HG03103 (cell line): Measurements from ENCODE around the gene ZIC1.

Source experiments
- ATAC-seq: cut with Tn5 transposase; IDR thresholded peaks from one replicate; pipeline ENCODE4 v1.9.1; 2021; ENCODE audit warnings: low read depth; ENCODE audit not compliant: unreplicated experiment

ZIC1 gene

DNA sequence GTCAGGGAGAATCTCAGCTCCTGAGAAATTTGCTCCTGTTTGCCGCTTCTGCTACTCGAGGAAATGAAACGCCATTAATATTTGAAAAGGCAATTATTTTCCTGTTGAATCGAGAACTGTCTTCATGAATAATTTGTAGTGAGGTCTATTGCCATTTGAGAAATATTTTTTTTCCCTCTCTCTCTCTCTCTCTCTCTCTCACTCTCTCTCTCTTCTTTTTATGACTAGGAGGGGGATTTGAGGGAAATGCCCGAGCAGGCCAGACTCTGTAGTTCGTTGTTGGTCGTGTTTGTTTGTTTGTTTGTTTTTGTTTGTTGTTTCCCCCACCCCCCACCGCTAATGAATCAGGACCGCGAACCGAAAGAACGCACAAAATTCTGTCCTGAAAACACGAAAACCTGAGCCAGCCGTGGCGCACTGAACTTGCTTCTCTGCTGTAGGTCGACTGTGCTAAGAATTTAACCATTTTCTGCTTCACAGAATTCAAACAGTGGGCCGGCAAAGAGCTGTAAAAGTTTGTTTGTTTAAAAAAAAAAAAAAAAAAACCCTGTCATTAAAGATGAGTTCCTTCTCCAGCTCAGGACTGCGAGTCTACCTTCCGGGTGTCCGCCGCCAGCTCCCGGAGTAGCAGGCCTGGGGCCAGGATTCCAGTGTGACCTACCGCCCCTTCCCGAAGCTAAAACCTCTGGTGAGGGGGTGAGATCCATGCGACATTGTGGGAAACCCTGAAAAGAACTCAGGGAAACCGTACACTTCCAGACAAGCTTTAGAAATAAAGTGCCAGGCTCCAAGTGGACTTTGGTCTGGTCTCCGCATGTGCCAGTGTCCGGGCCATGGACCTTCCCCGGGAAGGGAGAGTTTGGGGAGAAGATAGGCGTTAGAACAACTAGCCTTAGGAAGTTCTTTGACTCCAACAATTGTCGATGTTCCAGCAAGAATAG is 15.0 kb upstream of the ZIC1 start:
- no peak for ATAC-seq

DNA sequence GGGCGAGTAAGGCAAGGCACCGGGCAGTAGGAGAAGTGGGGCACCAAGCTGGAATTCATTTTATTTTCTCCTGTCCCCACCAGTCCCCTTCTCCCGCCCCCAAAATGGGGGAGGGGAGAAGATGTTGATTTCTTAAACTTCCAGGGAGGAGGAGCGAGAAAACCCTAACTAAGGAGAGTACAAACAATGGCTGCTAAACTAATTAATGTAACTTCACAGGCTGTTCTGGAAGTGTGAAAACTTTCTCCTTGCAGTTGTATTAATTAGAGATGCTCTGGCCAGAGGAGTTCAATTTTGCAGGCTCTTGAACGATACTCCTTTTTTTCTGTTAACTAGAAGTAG is 14.3 kb upstream of the ZIC1 start:
- ATAC-seq, result no peak

DNA sequence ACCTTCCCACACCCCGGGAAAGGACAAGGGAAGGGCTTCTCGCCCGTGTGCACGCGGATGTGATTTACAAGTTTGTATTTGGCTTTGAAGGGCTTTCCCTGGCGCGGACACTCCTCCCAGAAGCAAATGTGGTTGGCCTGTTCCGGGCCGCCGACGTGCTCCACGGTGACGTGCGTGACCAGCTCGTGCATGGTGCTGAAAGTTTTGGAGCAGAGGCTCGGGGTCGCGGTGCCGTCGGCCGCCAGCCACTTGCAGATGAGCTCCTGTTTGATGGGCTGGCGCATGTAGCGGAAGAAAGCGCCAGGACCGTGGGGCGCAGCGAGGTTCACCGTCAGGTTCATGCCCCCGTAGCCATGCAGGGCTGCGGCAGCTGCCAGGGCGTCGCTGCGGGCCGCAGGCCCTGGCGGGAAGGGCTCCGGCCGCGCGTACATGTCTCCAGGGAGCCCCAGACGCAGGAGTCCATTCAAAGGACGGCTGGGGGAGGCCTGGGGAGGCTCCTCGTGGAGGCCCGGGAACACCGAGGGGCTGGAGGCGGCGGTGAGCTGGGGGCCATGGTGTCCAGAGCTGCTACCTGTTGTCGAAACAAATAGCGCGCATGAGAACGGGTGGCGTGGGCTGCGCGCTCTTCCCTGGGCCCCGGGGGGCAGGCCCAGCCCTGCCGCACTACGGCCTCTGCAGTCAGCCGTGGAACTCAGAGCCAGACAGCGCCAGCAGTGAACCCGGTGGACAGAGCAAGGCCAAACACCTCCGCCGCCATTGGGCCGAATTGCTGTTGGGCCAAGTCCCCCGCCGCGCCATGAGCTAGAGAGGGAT is 13.1 kb upstream of the ZIC1 start:
- ATAC-seq, result no peak

DNA sequence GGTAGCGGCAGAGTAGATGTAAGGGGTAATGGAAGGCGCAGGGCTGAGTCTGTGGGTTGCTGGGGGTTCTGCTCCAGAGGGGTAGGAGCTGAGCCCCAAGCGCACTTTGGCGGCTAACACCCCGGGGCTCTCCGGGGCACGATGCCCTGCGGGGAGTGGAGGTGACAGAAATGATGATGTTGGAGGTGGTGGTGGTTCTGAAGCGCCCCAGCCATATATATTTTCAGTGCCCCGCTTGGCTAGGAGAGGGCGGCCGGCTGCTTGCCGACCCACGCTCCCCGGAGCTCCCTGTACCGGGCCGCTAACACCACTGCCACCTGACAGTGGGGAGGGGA is 12.5 kb upstream of the ZIC1 start:
- no peak for ATAC-seq

DNA sequence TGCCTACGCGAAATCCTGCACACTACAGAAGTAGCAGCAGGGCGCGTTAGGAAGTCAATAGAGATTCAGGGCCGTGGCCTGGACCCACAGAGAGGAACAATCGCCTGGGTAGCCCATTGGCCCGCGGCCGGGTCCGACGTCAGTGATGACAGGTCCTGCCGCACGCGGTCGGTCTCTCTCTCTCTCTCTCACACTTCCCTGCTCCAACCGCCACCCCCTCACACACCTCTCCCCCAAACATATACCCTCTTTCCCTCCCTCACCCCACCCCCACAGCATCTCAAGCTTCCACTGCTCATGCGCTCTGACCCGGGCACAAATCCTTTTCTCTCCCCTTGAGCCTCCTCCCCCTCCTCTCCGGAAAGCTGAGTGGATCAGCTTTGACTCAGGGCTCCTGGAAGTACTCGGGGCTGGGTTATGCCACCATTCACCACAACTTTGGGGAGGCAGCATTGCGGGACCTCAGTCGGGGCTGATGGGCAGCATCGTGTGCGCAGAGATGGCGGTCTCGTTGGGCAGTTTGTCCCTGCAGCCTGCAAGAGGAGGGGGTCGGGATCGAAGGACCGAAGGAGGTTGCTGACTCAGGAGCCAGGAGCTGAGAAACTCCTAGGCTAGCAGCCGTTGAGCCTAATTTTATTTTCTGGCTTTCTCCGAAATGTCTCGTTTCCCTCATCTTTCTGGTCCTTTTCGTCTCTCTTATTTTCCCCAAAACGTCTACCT is 11.8 kb upstream of the ZIC1 start:
- no peak for ATAC-seq

DNA sequence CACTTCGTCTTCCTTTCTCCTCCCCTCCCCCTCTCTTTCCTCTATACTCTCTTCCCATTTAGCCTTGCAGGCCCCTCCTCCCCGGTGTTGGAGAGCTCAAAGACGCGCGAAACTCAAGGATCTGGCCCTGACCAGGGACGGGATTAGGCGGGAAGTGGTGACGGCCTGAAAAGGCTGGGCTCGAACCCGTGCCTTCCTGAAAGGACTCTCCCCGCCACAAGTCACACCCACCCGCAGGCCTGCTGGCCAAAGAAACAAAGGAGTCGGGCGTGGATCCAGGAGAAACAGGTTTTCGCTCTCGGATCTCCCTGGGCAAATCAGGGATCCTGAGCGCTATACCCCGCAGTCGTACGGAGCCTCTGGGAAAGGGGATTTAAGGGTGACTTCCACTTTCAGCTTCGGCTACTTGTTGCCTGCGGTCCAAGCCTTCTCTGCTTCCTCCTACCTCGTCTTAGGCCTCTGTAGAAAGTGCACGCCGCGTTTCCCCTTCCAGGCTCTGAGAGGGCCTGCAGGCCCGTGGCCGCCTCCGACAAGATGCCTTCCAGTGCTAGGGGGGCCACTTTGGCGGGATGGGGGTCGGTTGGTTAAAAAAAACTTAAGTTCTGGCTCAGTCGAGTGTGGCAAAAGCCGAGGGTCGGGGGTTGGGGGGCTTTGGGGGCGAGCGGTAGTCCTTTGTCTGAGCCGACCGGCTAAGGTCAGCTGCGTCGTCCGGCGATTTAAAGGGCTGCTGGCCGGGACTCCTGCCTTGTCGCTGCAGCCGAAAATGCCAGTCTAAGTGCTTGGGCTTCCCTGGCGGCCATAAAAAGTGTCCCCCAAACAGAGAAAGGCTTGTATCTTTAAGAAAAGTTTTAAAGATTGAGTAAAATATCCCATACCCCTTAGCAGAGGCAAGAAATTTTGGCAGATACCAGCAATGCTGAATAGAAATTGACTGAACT is 11.0 kb upstream of the ZIC1 start:
- no peak for ATAC-seq

DNA sequence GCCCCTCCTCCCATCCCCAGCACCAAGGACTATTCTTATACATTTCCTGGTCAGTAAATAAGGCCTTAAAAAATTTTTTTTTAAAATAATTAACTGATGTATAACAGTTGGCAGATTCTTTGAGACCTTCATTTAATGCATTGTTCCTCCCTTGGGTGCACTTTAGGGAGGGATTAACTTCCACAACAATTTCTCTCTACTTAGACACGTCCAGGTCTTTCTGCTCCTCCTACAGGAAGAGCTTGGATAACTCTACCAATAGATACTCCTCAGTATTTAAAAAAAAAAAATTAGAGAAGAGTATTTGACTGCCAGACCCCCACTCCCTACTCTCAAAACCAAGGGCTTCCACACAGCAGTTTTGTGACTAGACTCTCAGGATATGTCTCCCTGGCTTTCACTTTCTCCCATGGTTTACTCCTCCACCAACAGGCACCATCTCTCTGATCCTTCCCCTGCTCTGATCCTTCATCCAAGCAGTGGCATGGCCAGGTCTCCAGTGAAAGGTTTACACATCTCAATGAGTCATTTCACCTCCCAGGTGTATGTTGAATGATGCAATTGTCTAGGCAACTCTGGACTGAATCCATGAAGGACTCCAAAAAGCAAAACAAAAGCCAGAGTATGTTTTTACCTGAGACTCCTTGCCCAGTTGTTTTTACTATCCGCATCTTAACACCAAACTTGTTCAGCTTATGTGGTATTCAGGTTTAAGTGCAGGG is 10.2 kb upstream of the ZIC1 start:
- ATAC-seq, result no peak

DNA sequence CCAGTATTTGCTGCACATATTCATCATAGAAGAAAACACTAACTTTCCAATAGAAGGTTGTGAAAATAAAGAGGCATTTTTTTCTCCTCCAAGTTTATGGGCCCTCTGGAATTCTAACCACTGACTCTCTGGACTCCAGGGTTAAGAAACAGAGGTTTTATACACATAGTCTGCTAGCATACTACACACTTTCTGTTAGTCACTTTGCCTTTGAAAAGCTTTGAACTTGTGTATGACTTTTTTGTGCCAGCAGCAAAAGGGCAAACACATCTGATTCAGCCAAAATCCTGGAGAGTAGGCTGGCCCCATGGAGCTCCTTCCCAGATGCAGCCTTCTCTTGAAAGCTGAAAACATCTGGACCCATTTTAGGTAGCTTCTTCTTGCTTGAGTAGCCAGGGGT is 9.1 kb upstream of the ZIC1 start:
- ATAC-seq, result no peak

DNA sequence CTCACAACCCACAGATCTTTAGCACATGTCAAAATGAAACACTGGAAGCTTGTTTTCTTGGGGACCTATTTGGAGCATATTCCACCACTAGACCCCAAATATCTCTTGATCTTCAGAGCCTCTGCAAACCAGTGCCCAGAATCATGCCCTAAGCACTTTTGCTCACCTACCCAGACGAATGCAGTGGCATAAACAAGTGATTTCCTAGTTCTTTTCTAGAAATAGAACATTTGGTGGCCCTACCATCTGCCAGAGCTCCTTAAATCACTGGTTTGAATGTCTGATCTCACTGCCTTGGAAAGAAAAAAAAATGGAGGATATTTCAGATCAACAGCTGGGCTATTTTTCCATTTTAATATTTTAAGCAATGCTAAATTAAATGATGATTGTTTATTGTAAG is 8.2 kb upstream of the ZIC1 start:
- no peak for ATAC-seq

DNA sequence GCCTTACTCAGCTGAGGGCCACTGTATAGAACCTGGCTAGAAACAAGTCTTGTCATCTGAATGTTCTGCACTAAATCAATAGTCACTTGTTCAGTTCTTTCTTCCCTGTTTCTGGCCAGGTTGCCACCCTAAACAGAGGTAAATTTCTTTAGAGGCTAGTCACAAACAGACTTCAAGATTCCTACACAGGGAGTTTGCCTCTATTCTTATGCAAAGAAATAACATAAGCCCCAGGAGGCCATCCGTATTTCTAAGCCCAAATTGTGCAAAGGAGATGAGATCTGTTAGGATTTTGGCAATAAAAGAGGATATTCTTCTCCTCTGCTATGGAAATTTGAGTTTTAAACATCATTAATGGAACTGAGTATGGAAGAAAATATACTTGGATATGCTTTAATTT is 7.7 kb upstream of the ZIC1 start:
- no peak for ATAC-seq

DNA sequence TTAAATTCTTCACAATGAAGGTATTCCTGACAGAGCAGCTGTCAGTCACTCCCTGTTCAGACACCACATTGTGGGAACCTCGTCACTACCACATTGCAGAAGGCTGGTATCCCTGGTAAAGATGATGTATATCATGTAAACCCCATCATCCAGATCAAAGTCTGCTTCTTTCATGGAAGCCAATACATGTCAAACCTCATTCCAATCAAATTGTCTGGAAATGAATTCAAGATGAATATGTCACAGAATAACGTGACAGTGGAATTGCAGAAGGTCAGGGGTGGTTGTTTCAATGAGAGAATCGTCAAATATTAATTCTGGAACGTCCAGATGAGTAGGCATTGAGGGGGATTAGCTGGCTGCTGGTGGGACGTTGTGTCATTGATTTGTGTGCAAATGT is 7.0 kb upstream of the ZIC1 start:
- ATAC-seq, result no peak

DNA sequence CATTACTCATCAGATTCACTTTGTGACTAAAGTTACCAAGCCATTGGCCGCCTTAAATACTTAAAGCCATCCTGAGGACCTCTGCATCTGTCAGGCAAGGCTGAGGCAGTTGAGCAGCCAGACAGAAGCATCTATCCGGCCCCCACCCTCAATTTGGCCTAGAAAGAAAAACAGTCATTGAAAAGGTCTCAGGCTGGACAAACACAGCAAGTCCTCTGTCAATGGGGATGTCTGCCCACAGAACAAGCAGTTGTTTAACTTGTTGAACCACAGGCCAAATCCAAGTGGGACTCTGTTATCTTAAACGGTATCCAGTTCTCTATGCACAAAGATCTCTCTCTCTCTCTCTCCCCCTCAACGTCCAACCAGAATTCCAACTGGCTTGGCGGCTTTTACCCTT is 5.7 kb upstream of the ZIC1 start:
- ATAC-seq, result no peak

DNA sequence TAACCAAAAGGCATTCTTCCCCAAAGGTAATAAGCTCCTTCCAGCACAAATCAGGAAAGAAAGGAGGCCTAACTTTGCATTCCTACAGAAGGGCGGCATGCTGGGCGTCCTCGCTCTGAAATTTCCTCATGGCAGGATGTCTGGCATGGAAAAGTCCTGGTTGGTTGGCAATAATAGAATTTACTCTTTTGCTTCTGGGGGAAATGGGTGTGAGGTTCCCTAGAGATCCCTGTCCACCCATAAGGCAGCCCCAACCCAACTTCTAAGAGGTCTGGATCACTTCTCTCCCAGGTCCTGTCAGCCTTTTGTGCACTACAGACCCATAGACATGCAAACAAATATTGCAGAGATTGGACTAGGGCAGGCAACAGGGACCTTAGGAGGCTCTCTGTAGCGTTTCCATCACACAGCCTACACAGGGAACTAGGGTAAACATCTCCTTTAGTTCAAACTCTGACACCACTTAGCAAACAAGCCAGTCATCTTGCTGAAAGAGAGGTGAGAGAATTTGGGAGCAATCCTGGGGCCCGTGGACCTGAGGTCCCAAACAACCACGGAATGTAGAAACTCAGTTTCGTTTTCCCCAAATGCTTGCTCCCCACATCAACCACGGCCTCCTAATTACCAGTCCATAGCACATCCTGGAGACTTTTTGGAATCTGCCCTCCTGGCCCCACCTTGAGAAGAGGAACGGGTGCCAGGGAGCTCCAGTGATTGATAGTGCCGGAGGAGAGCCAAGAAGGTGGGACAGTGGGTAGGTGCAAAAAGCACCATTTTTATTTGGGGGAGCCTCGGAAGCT is 5.0 kb upstream of the ZIC1 start:
- ATAC-seq, result no peak

DNA sequence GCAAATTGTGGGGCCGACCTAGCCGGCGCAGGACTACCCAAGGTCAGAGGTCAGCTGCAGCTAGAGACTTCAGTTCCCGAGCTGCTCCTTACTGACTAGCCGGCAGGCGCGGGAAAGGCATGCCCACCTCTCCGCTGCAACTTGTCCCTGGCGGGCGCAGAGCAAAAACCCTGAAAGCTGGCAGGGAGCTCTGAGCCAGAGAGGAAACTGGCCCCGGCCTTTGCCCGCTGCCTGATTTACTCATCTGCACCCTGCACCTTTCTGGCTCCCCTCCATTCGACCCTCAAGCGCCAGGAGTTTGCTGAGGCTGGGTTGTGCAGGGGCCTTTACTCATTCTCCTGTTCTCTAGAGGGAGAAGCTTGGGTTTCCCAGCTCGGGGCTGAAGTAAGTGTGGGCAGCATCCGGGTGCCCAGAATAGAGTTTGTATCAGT is 4.3 kb upstream of the ZIC1 start:
- ATAC-seq, result no peak

DNA sequence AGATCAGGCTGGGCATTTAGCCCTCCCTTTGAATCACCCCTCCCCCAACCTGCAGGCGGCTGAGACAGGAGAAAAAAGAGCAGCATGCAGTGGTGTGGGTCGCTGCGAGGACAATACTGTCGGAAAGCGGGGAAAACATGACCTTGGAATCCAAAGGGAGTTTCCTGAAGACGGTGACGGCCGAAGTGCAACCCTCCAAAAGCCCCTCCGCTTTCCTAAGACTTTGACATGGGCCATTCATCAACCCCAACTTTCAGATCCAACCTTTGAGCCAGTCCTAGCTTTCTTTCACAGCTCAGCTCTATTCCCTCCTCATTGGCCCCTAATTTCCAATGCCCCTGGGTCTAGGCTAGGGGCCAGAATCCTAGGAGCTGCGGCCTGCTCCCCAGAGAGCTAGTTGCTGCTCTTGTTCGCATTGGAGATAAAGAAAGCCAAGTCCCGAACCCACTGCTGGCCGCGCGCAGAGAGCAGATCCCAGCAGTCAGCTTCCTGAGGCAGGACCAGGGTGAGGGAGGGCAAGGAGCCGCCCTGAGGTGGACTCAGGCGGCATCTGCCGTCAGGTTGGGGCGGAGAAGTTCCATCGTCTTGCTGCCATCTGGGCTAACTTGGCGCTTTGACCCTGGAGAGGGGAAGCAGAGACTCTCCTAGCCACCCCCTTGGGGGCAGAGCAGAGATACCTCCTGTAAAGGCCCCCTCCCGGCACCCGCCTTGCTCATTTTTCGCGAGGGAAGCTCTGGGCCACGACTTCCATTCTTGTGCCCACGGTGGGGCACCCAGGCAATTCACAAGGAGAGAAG is 3.7 kb upstream of the ZIC1 start:
- no peak for ATAC-seq

DNA sequence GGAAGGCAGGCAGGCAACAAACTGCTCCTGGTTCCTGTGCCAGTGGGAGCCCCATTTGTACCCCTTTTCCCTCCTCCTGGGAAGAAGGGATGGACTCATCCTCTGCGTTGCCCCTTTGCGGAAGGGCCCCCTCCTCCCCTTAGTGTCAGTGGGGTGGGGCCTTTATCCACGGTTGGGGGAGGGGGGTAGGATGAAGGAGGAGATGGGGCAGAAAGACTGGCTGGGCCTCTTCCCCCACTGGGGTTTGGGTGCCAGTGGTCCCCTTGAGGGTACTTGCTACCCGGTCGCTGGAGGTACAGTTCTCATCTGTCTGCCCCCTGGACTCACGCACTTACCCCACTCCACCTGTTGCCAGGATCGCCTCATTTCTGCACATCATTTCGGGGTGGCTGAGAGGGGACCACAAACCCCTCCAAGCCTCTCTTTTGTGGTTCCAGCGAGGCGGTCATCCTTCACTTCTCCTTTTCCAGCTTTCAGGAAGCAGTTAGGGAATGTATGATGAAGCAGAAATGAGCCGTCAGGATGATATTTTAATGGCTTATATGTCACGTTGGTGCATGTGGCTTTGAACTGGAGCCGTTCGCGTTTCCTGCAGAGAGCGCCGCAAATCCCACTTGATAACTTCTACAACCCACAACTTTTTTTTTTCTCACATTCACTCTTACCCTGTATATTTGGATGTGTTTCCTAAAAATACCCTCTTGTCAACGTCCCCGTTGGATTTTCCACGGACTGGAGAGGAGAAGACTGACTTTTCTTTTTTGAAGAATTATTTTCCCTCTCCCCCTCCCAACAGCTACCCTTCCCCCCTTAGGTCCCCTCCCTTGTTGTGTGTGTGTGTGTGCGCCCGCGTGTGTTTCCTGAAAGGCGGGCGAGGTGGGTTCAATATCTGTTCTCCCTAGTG is 2.9 kb upstream of the ZIC1 start, which contains the start of gene ZIC4:
Gene ZIC4, minus strand, starts transcription at position 516 of the 904 bp plus-strand sequence. CDS start 3,746 bp downstream, outside the sequence.
- ATAC-seq, result no peak

DNA sequence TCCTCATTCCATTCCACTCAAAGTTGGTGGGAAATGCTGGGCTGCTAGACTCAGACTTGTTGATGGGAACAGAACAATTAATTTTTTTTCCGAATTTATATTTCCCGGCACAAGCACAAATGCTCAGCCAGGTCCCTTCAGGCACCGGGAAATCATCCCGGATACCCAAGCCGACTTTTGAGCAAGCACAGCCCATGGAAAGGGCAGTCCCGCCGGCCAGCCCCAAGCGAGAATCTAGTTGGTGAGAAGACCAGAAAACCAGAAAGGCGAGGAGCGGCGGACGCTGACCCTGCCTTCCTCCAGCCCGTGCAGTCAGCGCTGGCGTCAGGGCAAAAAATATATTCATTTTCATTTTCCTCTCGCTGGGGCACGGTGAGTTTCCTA is 2.1 kb upstream of the ZIC1 start:
- ATAC-seq, result no peak
